H9 (cell line): ENCODE data around the gene ZFPM1. TPM values are rescaled to one million over a fixed set of nuclear protein-coding genes. Genes with fewer than 3 reads are reported as not detected.

Experiments used
- DNase-seq: peaks from one replicate; pipeline ENCODE4 v3.0.0-alpha.2; 2017
- H2AFZ ChIP-seq: one replicate; pipeline ENCODE4 v1.6.1; 2013; ENCODE audit warnings: mild to moderate bottlenecking, low read length, control low read depth, moderate library complexity
- H2AK5ac ChIP-seq: 2 replicates; pipeline ENCODE4 v1.6.1; 2013; ENCODE audit warnings: low read length, control low read depth, mixed read lengths; ENCODE audit not compliant: insufficient read length
- H2BK120ac ChIP-seq: one replicate; pipeline ENCODE4 v1.6.1; 2013; ENCODE audit warnings: low read depth, mild to moderate bottlenecking, low read length, control low read depth, inconsistent platforms; ENCODE audit not compliant: poor library complexity, severe bottlenecking
- H2BK12ac ChIP-seq: 2 replicates; pipeline ENCODE4 v1.6.1; 2013; ENCODE audit warnings: low read length, control low read depth, mixed read lengths, low read depth; ENCODE audit not compliant: insufficient read length
- H2BK15ac ChIP-seq: 2 replicates; pipeline ENCODE4 v1.6.1; 2013; ENCODE audit warnings: low read depth, low read length, control low read depth
- H2BK20ac ChIP-seq: one replicate; pipeline ENCODE4 v1.6.1; 2013; ENCODE audit warnings: low read depth, mild to moderate bottlenecking, low read length, control low read depth, inconsistent platforms; ENCODE audit not compliant: poor library complexity, severe bottlenecking
- H2BK5ac ChIP-seq: 2 replicates; pipeline ENCODE4 v1.6.1; 2013; ENCODE audit warnings: low read length, control low read depth, mixed read lengths; ENCODE audit not compliant: insufficient read length
- H3K14ac ChIP-seq: 2 replicates; pipeline ENCODE4 v1.6.1; 2013; ENCODE audit warnings: low read length, control low read depth; ENCODE audit not compliant: insufficient read depth
- H3K18ac ChIP-seq: 2 replicates; pipeline ENCODE4 v1.6.1; 2013; ENCODE audit warnings: low read depth, mild to moderate bottlenecking, mixed read lengths, low read length, control low read depth; ENCODE audit not compliant: insufficient read length
- H3K23ac ChIP-seq: 2 replicates; pipeline ENCODE4 v1.6.1; 2013; ENCODE audit warnings: low read length, control low read depth, mixed read lengths, low read depth; ENCODE audit not compliant: insufficient read length
- H3K23me2 ChIP-seq: 2 replicates; pipeline ENCODE4 v1.6.1; 2013; ENCODE audit warnings: low read depth, mild to moderate bottlenecking, mixed read lengths, low read length, control low read depth; ENCODE audit not compliant: insufficient read length, poor library complexity, severe bottlenecking
- H3K27ac ChIP-seq: 2 replicates; pipeline ENCODE4 v1.5.1; 2013; ENCODE audit warnings: low read length, control low read depth, mixed read lengths, low read depth; ENCODE audit not compliant: insufficient read length
- H3K27me3 ChIP-seq: 2 replicates; pipeline ENCODE4 v1.6.1; 2013; ENCODE audit warnings: low read length, control low read depth, inconsistent platforms; ENCODE audit not compliant: insufficient read depth
- H3K4ac ChIP-seq: 2 replicates; pipeline ENCODE4 v1.6.1; 2013; ENCODE audit warnings: low read depth, mild to moderate bottlenecking, control low read depth, inconsistent platforms, low read length, moderate library complexity
- H3K4me1 ChIP-seq: 2 replicates; pipeline ENCODE4 v1.6.1; 2013; ENCODE audit warnings: low read length, control low read depth, inconsistent platforms; ENCODE audit not compliant: insufficient read depth
- H3K4me2 ChIP-seq: 2 replicates; pipeline ENCODE4 v1.6.1; 2013; ENCODE audit warnings: low read length, control low read depth, mixed read lengths; ENCODE audit not compliant: insufficient read length, insufficient read depth
- H3K56ac ChIP-seq: 2 replicates; pipeline ENCODE4 v1.6.1; 2013; ENCODE audit warnings: low read depth, mild to moderate bottlenecking, mixed read lengths, low read length, control low read depth; ENCODE audit not compliant: insufficient read length
- H3K79me1 ChIP-seq: 2 replicates; pipeline ENCODE4 v1.6.1; 2013; ENCODE audit warnings: low read depth, mild to moderate bottlenecking, moderate library complexity, low read length, control low read depth, inconsistent platforms; ENCODE audit not compliant: insufficient read depth, poor library complexity, severe bottlenecking
- H3K79me2 ChIP-seq: 2 replicates; pipeline ENCODE4 v1.6.1; 2013; ENCODE audit warnings: low read length, control low read depth, inconsistent platforms; ENCODE audit not compliant: insufficient read depth
- H3K9ac ChIP-seq: 2 replicates; pipeline ENCODE4 v1.6.1; 2013; ENCODE audit warnings: low read length, control low read depth, mixed read lengths; ENCODE audit not compliant: insufficient read length; ENCODE audit errors: extremely low read depth
- H3K9me3 ChIP-seq: one replicate; pipeline ENCODE4 v1.6.1; 2013; ENCODE audit warnings: low read depth, low read length, inconsistent platforms; ENCODE audit not compliant: control insufficient read depth
- H3T11ph ChIP-seq: one replicate; pipeline ENCODE4 v1.6.1; 2013; ENCODE audit warnings: mild to moderate bottlenecking, low read length, control low read depth, inconsistent platforms
- H4K20me1 ChIP-seq: one replicate; pipeline ENCODE4 v1.6.1; 2013; ENCODE audit not compliant: control insufficient read depth, insufficient read length, insufficient read depth
- H4K5ac ChIP-seq: 2 replicates; pipeline ENCODE4 v1.6.1; 2013; ENCODE audit warnings: low read depth, mild to moderate bottlenecking, mixed read lengths, low read length, control low read depth; ENCODE audit not compliant: insufficient read length
- H4K8ac ChIP-seq: replicated peaks from 2 replicates; pipeline ENCODE4 v1.6.1; 2013; ENCODE audit warnings: low read length, control low read depth, mixed read lengths, low read depth; ENCODE audit not compliant: insufficient read length
- H4K91ac ChIP-seq: 2 replicates; pipeline ENCODE4 v1.6.1; 2013; ENCODE audit warnings: low read depth, mild to moderate bottlenecking, moderate library complexity, mixed read lengths, low read length, control low read depth; ENCODE audit not compliant: insufficient read length
- H3K27ac Mint-ChIP-seq, 3 experiments: 2 replicates in 2 of 3; 3 replicates in 1 of 3; pipeline ENCODE4 v1.8.0; 2020 to 2021; ENCODE audit warnings: mixed read lengths in 3 of 3, mild to moderate bottlenecking in 1 of 3, moderate library complexity in 1 of 3
- H3K27me3 Mint-ChIP-seq: 2 replicates; pipeline ENCODE4 v1.8.0; 2021; ENCODE audit warnings: low read depth, mild to moderate bottlenecking, moderate library complexity, mixed read lengths
- H3K36me3 Mint-ChIP-seq, 3 experiments: 2 replicates in 2 of 3; 3 replicates in 1 of 3; pipeline ENCODE4 v1.8.0; 2020 to 2021; ENCODE audit warnings: low read depth in 3 of 3, mixed read lengths in 3 of 3; ENCODE audit not compliant: insufficient read depth in 1 of 3
- H3K4me1 Mint-ChIP-seq, 2 experiments: 2 replicates each; pipeline ENCODE4 v1.8.0; 2020; ENCODE audit warnings: mixed read lengths in 2 of 2
- H3K4me3 Mint-ChIP-seq, 2 experiments: 2 replicates in 1 of 2; 3 replicates in 1 of 2; pipeline ENCODE4 v1.8.0; 2020 to 2021; ENCODE audit warnings: mild to moderate bottlenecking in 2 of 2, mixed read lengths in 2 of 2, moderate library complexity in 1 of 2
- H3K9me3 Mint-ChIP-seq, 2 experiments: 2 replicates in 1 of 2; 3 replicates in 1 of 2; pipeline ENCODE4 v1.8.0; 2020; ENCODE audit warnings: mild to moderate bottlenecking in 2 of 2, mixed read lengths in 2 of 2, moderate library complexity in 1 of 2
- WGBS: extraction: QIAGEN DNeasy Blood & Tissue Kit; methylation state at CpG from one replicate; pipeline ENCODE4 v1.1.7; 2013; ENCODE audit warnings: missing lambda C conversion rate, low lambda C conversion rate, mixed read lengths; ENCODE audit not compliant: insufficient read length; ENCODE audit errors: extremely low coverage; 5-methylcytosine and 5-hydroxymethylcytosine counted together
- total RNA-seq: library from RNA; stranded (reverse); gene quantifications from 2 replicates; pipeline ENCODE4 v1.2.1, GENCODE V29; 2021
- TF ChIP-seq, protein P1 (sequence below): fragments of 200-600 bp; sonication (generic); conservative IDR thresholded peaks from 3 replicates; pipeline ENCODE4 v1.8.0; 2021; ENCODE audit warnings: antibody characterized with exemption, mild to moderate bottlenecking

Gene ZFPM1
- total RNA-seq, 1 experiment from 2014 or later = 3.6 TPM

GRCh38 chr16:88529596-88529995 lies 76.5 kb downstream of the ZFPM1 start:
- Histone ChIP-seq H2BK120ac (no peak overlapping the region), H3K56ac (no peak overlapping the region), H2AK5ac (no peak overlapping the region), H3K23ac (no peak overlapping the region), H2BK20ac (no peak overlapping the region), H3K14ac (no peak overlapping the region; the same call in 1 of the 2 replicates), H3K4me2 (no peak overlapping the region), H3K9me3 (no peaks in the 10 kb centered on the region), H2AFZ (no peak overlapping the region), H3K4ac (no peak overlapping the region), H3K27me3 (no peaks in the 10 kb centered on the region), H3K27ac (no peak overlapping the region), H4K8ac (no peak overlapping the region), H3K23me2 (peaks cover 7% of the 10 kb centered on the region), H3K4me1 (no peaks in the 10 kb centered on the region), H3K79me2 (no peaks in the 10 kb centered on the region), H3K9ac (no peak overlapping the region), H4K91ac (no peak overlapping the region), H3K79me1 (no peaks in the 10 kb centered on the region), H2BK15ac (no peak overlapping the region), H4K20me1 (no peaks in the 10 kb centered on the region), H2BK12ac (no peak overlapping the region), H2BK5ac (no peak overlapping the region), H4K5ac (no peak overlapping the region), H3T11ph (no peak overlapping the region), H3K18ac (no peak overlapping the region)
- Mint-ChIP-seq H3K36me3 (peaks cover 0 to 16% (median 8%) of the 10 kb centered on the region in 3 experiments; a peak in 3 of 7 replicates), H3K4me3 (no peak overlapping the region), H3K27ac (no peak overlapping the region), H3K27me3 (peaks cover 2% of the 10 kb centered on the region; the same call in 1 of the 2 replicates), H3K4me1 (peaks cover 0 to 4% of the 10 kb centered on the region in 2 experiments; a peak in 1 of 4 replicates), H3K9me3 (no peaks in the 10 kb centered on the region)
- TF ChIP-seq, protein P1, sequence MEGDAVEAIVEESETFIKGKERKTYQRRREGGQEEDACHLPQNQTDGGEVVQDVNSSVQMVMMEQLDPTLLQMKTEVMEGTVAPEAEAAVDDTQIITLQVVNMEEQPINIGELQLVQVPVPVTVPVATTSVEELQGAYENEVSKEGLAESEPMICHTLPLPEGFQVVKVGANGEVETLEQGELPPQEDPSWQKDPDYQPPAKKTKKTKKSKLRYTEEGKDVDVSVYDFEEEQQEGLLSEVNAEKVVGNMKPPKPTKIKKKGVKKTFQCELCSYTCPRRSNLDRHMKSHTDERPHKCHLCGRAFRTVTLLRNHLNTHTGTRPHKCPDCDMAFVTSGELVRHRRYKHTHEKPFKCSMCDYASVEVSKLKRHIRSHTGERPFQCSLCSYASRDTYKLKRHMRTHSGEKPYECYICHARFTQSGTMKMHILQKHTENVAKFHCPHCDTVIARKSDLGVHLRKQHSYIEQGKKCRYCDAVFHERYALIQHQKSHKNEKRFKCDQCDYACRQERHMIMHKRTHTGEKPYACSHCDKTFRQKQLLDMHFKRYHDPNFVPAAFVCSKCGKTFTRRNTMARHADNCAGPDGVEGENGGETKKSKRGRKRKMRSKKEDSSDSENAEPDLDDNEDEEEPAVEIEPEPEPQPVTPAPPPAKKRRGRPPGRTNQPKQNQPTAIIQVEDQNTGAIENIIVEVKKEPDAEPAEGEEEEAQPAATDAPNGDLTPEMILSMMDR = no peak
- WGBS = no CpG with 5 or more reads among the region's 9 CpGs
- DNase-seq = no peak
